22Rv1 (cell line): ENCODE measurements around the gene FBXO22.

Source experiments
- CTCF ChIP-seq: fragments of 450-650 bp; IDR thresholded peaks from 2 replicates; pipeline ENCODE4 v1.5.1; 2017; ENCODE audit warnings: mild to moderate bottlenecking
- ZFX ChIP-seq: fragments of 450-650 bp; IDR thresholded peaks from 2 replicates; pipeline ENCODE4 v1.6.1; 2017; ENCODE audit warnings: antibody characterized with exemption, borderline replicate concordance

- TF ChIP-seq CTCF (no peak), ZFX (no peak)
Measured at GRCh38 chr15:75989875-75990274, 86.2 kb downstream of the FBXO22 start.
